SKM-1 (cell line): Measurements from ENCODE around the gene HSPG2.
"Not testable (repeated sequence)": the region's sequence is repeated elsewhere in the genome, so short reads cannot be mapped to it uniquely, and the experiment has no call there.

Experiments used
- DNase-seq: peaks from one replicate; lab custom pipeline; 2025; ENCODE audit not compliant: unreplicated experiment; lab: John Stamatoyannopoulos, UW

HSPG2 gene

GRCh38 chr1:21813542-21813941 is 123.6 kb downstream of the HSPG2 start:
- DNase-seq, result no peak

- no peak for DNase-seq
These were observed 125.2 kb downstream of the HSPG2 start, which contains the start of gene LDLRAD2 for GRCh38 chr1:21811875-21812305. Gene LDLRAD2 (plus strand): TSS chr1:21812265. CDS start chr1:21812452, 187 bp downstream.

- DNase-seq, result no peak
These were observed 132.6 kb downstream of the HSPG2 start for GRCh38 chr1:21804536-21804935.

GRCh38 chr1:21801100-21801499 is 136.0 kb downstream of the HSPG2 start:
- no peak for DNase-seq

GRCh38 chr1:21799730-21800129 is 137.4 kb downstream of the HSPG2 start:
- no peak for DNase-seq

- no peak for DNase-seq
These were observed 142.0 kb downstream of the HSPG2 start for GRCh38 chr1:21795075-21795474.

- no peak for DNase-seq
These were observed 142.5 kb downstream of the HSPG2 start for GRCh38 chr1:21794656-21795055.

- DNase-seq, result no peak
These were observed 144.0 kb downstream of the HSPG2 start for GRCh38 chr1:21793104-21793503.

- DNase-seq, result no peak
These were observed 150.5 kb downstream of the HSPG2 start for GRCh38 chr1:21786640-21787039.

- DNase-seq, result not testable (repeated sequence)
These were observed 151.3 kb downstream of the HSPG2 start for GRCh38 chr1:21785764-21786163.

GRCh38 chr1:21783679-21784603 is 153.2 kb downstream of the HSPG2 start:
- peak; percentile 85 for DNase-seq

GRCh38 chr1:21782868-21783678 is 154.0 kb downstream of the HSPG2 start, which contains the start of gene USP48:
Gene USP48 (minus strand): TSS chr1:21783149. CDS start chr1:21782957, 192 bp downstream.
- DNase-seq, result peak; percentile 91

- no peak for DNase-seq
These were observed 154.7 kb downstream of the HSPG2 start for GRCh38 chr1:21782349-21782867.

GRCh38 chr1:21781815-21782348 is 155.2 kb downstream of the HSPG2 start:
- DNase-seq, result no peak

- no peak for DNase-seq
These were observed 157.2 kb downstream of the HSPG2 start for GRCh38 chr1:21779613-21780521.

- DNase-seq, result no peak
These were observed 158.7 kb downstream of the HSPG2 start for GRCh38 chr1:21778405-21778727.

GRCh38 chr1:21776925-21777324 is 160.2 kb downstream of the HSPG2 start:
- not testable (repeated sequence) for DNase-seq

GRCh38 chr1:21775985-21776562 is 161.0 kb downstream of the HSPG2 start:
- DNase-seq, result no peak

- no peak for DNase-seq
These were observed 161.6 kb downstream of the HSPG2 start for GRCh38 chr1:21775550-21775914.
